GM12891 (cell line): ENCODE results near the gene HSD17B11.
"Not testable (repeated sequence)": the region's sequence is repeated elsewhere in the genome, so short reads cannot be mapped to it uniquely, and the experiment has no call there.

Experiments
- DNase-seq: peaks from one replicate; pipeline ENCODE4 v3.0.0; 2011; ENCODE audit warnings: low spot score; ENCODE audit not compliant: insufficient read length
- FAIRE-seq: peaks from 2 replicates; lab custom pipeline; 2011; peaks lifted over from hg19 to GRCh38; lab: Jason Lieb, UNC
- PAX5 ChIP-seq: IDR thresholded peaks from 2 replicates; pipeline ENCODE4 v1.6.1; 2011; ENCODE audit warnings: low read length, moderate library complexity, mild to moderate bottlenecking; ENCODE audit not compliant: insufficient read depth, severe bottlenecking
- POLR2A ChIP-seq: IDR thresholded peaks from 2 replicates; pipeline ENCODE4 v1.6.1; 2011; ENCODE audit warnings: low read depth, low read length, control low read depth
- POLR2AphosphoS5 ChIP-seq: IDR thresholded peaks from 2 replicates; pipeline ENCODE4 v1.6.1; 2011; ENCODE audit warnings: low read depth, low read length, control low read depth
- POU2F2 ChIP-seq: IDR thresholded peaks from 2 replicates; pipeline ENCODE4 v1.6.1; 2011; ENCODE audit warnings: low read depth, mild to moderate bottlenecking, control low read depth, low read length, moderate library complexity
- SPI1 ChIP-seq: IDR thresholded peaks from 2 replicates; pipeline ENCODE4 v1.6.1; 2011; ENCODE audit warnings: low read depth, low read length, control low read depth
- TAF1 ChIP-seq: IDR thresholded peaks from 2 replicates; pipeline ENCODE4 v1.6.1; 2011; ENCODE audit warnings: low read depth, low read length, control low read depth

Gene HSD17B11

GRCh38 chr4:87359258-87359657 is 31.7 kb downstream of the HSD17B11 start:
- TF ChIP-seq PAX5 (no peak), POLR2AphosphoS5 (no peak), TAF1 (no peak), POLR2A (no peak), POU2F2 (no peak), SPI1 (no peak)
- no peak for FAIRE-seq
- DNase-seq = no peak

GRCh38 chr4:87356832-87357526 is 34.0 kb downstream of the HSD17B11 start:
- TF ChIP-seq PAX5 = peak; percentile 51
- no peak for TF ChIP-seq POLR2AphosphoS5
- no peak for TF ChIP-seq POLR2A
- TF ChIP-seq POU2F2 = no peak
- DNase-seq = no peak
- peak; percentile 35 for FAIRE-seq

- FAIRE-seq (no peak), DNase-seq (no peak)
- TF ChIP-seq TAF1 (no peak), POLR2AphosphoS5 (no peak), POLR2A (no peak)
These were observed 36.6 kb downstream of the HSD17B11 start for GRCh38 chr4:87354168-87355102.

- FAIRE-seq (peak; percentile 88), DNase-seq (peak; percentile 16)
- no peak for TF ChIP-seq POU2F2
- TF ChIP-seq SPI1 = peak; percentile 21; the same call in 1 of the 2 replicates
These were observed 37.4 kb downstream of the HSD17B11 start for GRCh38 chr4:87353592-87353991.

- DNase-seq = no peak
- no peak for TF ChIP-seq POU2F2
- no peak for TF ChIP-seq POLR2AphosphoS5
- no peak for TF ChIP-seq SPI1
- TF ChIP-seq PAX5 = no peak
- no peak for FAIRE-seq
These were observed 45.8 kb downstream of the HSD17B11 start for GRCh38 chr4:87345139-87345538.

- TF ChIP-seq PAX5 = no peak
- TF ChIP-seq SPI1 = no peak
- no peak for TF ChIP-seq POLR2A
- TF ChIP-seq POU2F2 = no peak
- no peak for TF ChIP-seq POLR2AphosphoS5
- TF ChIP-seq TAF1 = no peak
- no peak for DNase-seq
- FAIRE-seq = no peak
These were observed 48.1 kb downstream of the HSD17B11 start for GRCh38 chr4:87342872-87343271.

GRCh38 chr4:87341954-87342635 is 48.9 kb downstream of the HSD17B11 start:
- not testable (repeated sequence) for FAIRE-seq, DNase-seq

- TF ChIP-seq POLR2AphosphoS5 = no peak
- TF ChIP-seq POLR2A = no peak
- TF ChIP-seq SPI1 = no peak
- TF ChIP-seq TAF1 = no peak
- FAIRE-seq = no peak
- no peak for DNase-seq
These were observed 51.5 kb downstream of the HSD17B11 start for GRCh38 chr4:87339440-87339839.

GRCh38 chr4:87337361-87337760 is 53.6 kb downstream of the HSD17B11 start:
- FAIRE-seq (no peak), DNase-seq (no peak)
- no peak for TF ChIP-seq TAF1
- TF ChIP-seq SPI1 = no peak
- no peak for TF ChIP-seq PAX5
- TF ChIP-seq POLR2AphosphoS5 = no peak
- no peak for TF ChIP-seq POLR2A
- no peak for TF ChIP-seq POU2F2

- TF ChIP-seq TAF1 = no peak
- TF ChIP-seq SPI1 = no peak
- TF ChIP-seq POLR2AphosphoS5 = no peak
- no peak for TF ChIP-seq POU2F2
- no peak for TF ChIP-seq POLR2A
- TF ChIP-seq PAX5 = no peak
- FAIRE-seq (no peak), DNase-seq (no peak)
These were observed 57.7 kb downstream of the HSD17B11 start for GRCh38 chr4:87333267-87333666.
